Measurements from ENCODE around the gene PABPN1L.
A peak's percentile ranks its signal among the peaks of the same experiment; 100 is the strongest.

The PABPN1L gene

DNA sequence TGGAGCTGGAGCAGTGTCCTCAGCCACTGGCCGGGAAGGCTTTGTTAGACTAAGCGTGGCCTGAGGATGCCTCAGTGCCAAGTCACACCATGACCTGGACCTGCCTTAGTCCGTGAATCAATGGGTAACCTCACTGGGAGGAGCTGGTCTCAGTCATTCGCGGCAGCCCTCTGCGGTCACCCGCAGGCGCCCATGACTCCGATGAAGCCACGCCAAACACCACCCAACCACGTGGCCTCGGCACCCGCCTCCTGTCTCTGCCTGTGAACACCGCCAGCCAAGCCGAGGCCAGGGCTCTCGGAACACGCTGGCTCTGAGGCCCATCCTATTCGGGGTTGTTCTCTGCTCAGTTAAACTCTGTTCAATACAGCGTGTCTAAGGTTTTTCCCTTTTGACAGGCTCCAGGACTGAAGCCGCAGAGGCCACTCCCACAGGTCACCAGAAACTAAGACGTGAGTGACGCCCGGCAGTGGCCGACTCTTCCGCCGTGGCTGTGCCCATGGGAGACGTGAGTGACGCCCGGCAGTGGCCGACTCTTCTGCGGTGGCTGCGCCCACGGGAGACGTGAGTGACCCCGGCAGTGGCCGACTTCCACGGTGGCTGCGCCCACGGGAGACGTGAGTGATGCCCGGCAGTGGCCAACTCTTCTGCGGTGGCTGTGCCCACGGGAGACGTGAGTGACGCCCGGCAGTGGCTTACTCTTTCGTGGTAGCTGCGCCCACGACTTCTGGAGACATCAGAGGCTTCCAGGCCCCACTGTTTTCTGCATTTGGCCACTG, 16.8 kb upstream of the PABPN1L start:
- no peak for DNase-seq

DNA sequence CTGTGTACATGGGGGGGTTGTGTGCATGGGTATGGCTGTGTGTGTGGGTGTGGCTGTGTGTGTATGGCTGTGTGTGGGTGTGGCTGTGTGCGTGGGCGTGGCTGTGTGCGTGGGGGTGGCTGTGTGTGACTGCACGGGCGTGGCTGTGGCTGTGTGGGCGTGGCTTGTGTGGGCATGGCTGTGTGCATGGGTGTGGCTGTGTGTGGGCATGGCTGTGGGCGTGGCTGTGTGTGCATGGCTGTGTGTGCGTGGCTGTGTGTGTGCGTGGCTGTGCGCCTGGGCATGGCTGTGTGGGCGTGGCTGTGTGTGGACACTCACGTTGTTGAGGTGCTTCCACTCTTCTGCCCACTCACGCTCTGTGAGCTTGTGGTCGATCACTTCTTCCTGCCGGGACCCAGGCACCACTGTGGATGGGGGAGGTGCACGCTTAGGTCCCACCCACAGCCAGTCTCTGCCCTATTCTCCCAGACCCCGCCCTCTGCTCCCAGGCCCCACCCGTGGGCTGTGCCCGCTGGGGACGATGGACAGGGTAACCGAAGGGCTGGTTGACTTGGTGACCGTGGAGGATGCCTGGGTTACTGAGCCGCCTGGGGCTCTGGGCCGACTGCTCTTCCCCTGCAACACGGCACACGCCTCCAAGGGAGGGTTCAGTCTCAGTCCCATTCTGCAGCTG, 16.0 kb upstream of the PABPN1L start:
- DNase-seq: no peak

DNA sequence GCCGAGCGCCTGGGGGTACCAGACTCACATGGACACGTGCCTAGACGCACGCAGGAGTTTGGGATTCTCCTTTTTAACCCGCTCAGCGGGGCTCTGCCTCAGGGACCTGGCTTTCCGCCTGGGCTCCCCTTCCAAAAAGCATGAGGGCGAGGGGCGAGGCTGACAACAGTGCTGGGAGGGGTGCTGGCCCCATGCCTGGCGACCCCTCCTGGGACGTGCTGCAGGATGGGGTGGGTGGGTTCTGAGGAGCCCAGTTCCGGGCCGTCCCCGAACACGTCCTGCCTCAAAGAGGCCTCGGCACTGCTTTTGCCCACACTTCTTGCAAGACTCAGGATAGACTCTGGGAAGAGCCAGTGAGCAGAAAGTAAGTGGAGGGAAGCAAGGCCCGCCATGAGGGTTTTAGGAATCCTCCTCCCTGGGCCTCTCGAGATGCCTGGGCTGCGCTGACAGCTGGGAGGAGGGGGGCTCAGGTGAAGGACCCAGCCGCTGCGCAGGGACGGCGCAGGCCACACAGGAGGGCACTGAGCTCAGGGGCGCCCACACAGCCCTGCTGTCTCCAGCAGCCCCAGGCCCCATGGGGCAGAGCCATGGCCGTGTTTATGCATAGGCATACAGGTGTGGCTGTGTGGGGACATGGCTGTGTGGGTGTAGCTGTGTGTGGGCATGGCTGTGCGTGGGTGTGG, 15.4 kb upstream of the PABPN1L start:
- DNase-seq: no peak

DNA sequence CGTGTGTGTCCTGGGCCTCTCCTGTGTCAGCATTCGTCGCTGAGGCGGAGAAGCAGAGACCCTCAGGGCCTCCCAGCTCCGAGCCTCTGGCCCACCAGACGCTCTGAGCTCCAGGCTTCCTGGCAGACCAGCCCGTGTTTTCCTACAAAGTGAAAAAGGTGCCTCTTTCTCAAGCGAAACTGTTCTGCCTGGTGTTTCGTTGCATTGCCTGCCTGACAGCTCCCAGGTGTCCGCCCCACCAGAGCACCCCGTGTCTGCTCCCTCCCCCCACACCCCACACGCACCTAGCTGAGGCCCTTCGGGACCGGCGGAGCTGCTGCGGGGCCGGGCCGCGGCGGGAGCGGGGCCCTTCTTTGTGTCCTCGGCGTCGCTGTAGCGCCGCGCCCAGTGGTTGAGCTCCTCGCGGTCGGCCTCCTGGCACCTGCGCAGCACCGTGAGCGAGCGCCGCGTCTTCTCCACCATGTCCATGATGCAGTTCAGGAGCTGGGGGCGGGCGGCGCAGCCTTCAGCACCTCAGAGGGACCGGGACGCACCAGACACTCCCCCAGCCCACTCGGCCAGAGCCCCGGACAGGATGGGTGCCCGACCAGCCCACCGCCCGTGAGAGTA, 14.7 kb upstream of the PABPN1L start:
- no peak for DNase-seq

DNA sequence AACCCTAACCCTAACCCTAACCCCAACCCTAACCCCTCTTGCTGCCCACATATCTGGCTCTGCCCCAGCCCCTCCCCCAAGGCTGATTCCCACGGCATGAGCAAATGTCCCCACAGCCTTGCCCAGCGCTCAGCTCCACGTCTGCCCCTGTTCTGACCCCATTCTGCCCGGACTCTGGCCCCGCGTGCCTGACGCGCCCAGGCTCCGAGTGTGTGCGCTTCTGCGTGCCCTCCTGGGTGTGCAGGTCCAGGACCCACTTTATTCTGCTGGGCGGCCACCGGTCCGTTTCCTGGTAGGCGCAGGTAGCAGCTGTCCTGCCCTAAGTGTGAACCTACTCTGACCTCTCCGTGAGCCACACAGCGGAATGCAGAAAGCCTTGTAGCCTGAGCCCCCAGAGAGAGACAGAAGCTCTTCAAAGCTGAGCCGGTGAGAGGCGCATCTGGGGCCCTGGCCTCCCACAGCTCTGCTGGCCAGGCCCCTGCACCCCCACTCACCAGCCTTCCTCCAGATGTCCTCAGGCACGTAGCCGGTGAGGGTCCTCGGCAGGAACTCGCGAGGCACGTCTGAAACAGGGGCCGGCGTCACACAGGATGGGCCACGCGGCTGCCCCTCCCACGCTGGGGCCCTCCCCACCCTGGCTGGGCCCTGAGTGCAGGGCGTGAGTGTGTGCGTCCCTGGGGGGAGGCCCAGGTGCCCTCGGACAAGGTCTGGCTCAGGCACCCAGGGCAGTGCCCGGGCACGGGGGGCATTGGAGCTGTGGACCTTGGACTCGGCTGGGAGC, 14.0 kb upstream of the PABPN1L start:
- DNase-seq: no peak

DNA sequence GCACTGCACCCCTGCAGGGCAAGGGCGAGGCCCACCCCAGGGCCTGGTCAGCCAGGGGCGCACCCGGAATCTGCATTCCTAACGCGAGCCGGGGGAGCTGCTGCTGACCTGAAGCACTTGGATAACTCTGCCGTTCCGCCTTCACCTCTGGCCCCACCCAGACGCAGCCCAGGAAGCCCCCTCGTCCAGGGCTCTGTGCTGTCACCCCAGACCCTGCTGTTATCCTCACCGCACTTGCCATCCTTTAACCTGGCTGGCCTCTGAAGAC, 13.3 kb upstream of the PABPN1L start:
- no peak for DNase-seq

DNA sequence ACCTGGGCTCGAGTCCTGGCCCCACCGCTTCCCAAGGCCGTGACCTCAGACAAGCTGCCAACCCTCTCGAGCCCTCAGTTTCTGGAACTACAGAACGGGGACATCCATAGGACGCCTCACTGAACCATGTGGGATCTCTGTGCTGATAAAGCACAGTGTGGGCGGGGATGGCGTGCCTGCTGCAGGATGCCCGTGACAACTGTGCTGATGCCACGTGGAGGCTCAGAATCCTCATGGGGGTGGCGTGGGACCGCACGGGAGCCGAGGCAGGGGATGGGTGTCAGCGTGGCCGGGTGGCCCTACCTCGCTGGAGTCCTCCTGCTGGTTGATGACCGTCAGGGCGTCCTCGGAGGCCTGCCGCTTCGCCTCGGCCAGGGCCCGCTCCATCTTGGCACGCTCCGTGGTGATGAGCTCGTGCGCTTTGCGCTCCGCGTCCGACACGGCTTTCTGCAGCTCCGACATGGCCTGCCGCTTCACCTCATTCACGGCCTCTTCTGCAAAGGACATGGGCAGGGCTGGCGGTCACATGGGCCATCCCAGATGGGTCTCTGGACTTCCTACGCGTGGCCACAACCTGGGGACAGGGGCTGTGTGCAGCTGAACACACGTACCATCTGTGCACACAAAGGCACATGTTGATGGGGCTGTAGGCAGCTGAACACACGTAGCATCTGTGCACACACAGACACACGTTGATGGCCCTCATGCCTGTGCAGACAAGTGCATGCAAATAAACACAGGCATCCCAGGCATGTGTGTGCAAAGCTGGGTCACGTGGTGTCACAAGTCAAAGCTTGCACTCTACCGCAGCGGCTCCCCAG, 12.7 kb upstream of the PABPN1L start:
- no peak for DNase-seq

DNA sequence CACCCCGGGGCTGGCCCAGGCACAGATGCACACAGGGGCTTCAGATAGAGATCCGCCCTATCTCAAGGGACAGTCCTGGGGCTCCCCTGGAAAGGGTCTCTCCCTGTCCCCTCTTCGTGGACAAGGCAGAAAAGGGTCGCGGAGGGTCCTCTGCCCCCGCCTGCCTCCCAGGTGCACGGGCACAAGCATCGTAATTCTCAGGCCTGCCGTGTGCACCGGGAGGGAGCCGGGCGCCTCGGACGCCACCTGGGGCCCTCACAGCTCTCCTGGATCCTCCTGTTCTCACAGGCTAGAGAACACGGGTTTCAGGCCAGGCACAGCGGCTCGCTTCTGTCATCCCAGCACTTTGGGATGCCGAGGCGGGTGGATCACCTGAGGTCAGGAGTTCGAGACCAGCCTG, 11.9 kb upstream of the PABPN1L start:
- DNase-seq: no peak

DNA sequence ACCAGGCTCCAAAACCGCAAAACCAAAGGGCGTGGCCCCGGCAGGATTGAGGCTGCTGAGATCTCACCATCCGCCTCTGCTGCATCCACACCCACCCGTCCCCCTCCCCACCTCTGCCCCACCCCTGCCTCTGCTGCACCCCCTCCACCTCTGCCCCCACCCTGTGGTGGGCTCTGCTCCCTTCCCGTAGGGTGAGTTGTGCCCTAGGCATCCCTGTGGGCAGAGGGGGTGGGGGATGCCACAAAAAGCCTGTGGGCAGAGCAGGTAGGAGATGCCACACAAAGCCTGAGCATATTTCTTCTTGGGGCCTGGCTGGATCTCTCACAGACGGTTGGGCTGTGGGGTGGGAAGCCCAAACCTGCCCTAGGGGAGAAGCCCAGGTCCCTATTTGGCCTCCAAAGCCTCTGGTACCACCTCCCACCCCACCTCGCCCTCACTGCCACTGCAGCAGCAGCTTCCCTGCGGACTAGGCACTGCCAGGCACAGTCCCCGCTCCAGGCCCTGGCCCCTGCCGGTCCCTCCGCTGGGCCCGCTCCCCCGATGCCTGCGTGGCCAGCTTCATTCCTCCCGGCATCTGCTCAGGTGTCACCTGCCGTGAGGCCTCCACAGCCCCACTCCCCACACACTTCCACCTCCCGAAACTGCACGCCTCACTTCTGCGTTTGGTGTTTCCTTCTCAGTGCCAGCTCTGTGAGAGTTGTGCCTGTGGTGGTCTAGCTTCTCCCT, 11.3 kb upstream of the PABPN1L start:
- DNase-seq: no peak

DNA sequence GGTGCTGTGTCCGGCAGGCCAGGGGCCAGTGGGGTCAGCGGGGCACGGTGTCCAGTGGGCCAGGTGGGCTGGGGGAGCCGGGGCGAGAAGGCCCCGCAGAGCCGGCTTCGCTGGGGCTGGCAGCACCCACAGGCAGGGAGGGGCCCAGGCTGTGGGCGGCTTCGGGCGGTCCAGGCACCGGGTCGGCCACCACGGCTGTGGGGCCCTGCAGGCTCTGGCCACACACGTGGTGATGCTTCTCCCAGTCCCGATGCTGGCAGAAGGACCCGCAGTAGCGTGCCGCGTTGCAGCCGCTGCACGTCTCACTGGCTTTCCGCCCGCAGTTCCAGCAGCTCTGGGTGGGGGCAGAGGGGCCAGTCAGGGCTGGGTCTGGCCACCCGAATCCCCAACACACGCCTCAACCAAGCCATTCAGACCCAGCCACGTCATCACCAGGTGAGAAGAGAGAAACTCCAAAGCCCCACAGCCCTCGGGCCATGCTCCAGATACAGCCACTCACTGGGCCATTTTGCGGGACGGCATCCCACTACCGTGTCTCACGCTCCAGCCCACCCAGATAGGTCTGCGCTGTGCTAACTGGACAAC, 10.6 kb upstream of the PABPN1L start:
- DNase-seq: no peak

DNA sequence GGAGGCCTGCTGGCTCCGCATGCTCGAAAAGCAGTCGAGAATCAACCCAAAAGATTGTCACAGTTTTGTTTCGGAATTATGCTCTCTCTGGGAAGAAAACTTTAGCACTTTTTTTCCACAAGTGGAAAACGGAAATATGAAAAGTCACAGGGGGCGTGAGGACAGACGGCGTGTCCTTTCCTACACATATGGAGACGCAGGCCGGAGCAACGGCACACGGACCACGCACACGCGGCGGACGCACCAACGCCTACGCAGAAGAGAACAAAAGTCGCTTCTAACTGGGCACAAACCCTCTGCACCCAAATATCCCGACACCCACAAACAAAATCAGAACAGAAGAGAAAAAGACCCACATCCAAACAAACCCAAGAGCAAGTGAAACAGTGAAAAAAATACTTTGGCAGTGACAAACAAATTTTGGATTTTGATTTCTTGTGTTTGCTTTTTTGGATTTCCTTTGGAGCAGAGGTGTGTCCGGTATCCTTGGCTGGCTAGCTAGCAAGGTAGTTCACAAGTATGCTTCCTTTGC, 9.3 kb upstream of the PABPN1L start:
- DNase-seq: no peak

DNA sequence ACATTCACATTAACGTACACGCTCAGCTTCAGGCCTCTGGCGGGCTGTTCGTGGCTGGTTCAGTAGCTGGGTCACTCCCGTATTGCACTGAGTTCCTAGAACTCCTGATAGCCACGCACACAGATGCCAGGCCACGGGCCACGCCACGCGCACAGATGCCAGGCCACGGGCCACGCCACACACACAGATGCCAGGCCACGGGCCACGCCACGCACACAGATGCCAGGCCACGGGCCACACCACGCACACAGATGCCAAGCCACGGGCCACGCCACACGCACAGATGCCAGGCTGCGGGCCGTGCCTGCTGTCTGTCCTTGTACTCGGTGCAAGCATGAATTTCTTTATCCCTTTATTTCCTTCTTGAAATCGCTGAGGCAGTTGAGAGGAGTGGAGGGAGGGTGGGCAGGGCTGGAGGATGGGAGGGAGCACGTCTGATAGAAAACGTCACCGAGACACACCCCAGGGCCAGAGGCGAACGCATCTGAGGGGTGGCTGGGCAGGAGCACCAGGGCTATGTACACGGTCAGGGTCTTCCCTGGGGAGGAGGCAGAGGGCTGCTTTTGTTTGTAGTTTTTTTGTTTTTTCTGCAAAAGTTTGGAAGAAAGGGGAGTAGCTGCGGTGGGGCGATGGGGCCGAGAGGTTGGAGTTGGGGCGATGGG, 8.6 kb upstream of the PABPN1L start:
- no peak for DNase-seq

DNA sequence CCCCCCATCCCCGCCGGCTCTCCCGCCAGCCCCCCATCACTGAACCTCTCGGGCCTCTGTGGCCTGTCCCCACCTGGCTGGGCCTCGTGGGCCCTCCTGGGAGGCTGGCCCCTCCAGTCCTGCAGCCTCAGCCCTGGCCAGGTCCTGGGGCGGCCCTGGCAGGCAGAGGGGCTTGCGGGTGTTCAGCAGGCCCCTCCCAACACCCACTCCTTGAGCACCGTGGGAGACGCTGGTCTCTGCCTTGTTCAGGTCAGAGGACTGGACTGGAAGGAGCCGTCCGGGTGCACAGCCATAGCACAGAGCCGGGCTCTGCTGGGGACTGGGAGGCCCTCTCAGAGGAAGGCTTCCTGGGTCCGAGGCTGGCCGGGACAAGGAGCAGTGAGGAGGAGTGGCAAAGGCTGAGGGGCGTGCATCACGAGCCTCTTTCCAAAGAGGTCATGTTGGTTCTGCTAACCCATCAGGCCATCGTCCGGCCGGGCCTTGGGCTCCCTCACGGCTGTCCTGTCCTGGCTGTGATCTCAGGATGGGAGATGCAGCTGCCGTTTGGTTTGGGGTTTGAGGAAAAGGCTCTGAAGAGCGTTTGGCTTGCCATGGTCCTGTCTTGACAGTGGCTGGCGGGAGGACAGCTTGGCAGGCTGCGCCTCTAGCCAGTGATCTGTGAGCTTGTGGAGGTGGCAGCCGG, 6.3 kb upstream of the PABPN1L start:
- no peak for DNase-seq

DNA sequence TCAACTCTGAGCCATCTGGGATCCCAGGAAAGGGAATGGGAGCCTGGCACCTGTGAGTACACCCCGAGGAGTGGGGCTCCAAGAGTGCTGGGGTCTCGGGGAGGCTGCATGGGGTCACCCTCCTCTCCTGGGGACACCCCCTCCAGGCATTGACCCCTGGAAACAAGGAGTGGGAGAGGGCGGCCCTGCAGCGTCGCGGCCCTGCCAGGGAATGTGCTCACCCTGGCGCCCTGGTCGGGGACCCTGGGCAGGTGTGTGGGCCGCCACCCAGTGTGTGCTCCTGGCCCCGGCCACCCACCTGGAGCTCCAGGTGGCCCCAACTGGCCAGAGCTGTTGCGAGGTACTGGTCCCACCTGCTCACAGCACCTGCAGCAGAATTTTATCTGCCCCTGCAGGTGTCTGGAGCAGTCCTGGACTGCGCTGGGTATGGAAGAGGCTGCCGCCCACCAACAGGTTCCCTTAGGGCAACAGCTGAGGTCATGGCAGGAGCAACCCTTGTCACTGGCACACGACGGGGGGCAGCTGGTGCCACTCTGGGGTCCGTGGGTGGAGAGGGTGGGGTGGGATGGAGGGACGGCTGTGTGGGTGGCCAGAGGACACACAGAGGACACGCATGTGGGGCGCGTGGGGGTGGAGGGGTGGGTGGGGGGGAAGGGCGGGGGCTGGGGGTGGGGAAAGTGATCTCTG, 5.4 kb upstream of the PABPN1L start:
- DNase-seq: no peak

DNA sequence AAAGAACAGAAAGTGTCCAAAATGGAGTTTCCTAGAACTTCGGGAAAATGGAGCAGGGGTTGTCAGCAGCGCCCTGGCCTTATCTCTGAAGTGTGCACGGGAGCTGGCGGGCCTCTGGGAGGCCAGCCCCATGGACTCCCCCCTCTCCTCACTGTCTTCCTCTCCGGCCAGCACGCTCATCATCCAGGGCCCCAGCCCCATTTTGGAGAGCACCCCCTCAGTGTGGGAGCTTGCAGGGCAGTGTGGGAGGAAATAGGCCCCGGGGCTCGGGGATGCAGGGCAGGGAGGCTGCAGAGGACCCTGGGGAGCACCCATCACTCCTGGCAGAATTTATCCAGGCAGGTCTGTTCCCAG, 4.9 kb upstream of the PABPN1L start:
- no peak for DNase-seq

DNA sequence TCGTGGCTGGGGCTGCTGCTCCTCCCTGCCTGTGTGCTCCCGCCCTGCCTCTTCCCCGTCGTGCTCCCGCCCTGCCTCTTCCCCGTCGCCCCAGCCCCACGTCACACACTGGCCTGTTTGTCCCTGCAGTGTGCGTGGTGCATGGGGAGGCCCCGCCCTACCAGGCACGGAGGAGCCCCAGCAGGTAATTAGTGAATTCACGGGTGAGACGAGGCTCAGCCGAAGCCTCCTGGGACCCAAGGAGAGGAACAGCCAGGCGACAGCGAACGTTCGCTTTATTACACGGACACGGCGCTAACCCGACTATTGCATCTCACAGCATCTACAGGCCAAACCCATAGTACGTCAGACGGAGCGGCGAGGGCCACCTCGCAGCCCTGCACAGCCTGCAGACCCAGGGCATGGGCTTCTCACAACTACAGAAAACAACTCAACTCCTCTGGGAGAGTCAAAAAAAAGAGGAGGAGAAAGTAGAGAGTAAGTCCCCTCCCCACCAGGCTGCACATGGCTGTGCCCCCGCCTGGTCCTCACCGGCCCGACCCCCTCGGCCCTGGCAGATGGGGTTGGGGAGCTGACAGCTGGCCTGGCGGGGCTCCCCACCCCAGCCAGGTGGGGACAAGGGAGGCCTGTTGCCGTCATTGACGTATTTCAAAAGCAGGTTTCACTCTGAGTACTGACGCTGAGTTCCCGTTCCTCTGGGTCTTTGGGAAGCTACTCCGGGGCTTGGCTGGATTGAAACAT, 4.3 kb upstream of the PABPN1L start:
- DNase-seq: peak; percentile 18

DNA sequence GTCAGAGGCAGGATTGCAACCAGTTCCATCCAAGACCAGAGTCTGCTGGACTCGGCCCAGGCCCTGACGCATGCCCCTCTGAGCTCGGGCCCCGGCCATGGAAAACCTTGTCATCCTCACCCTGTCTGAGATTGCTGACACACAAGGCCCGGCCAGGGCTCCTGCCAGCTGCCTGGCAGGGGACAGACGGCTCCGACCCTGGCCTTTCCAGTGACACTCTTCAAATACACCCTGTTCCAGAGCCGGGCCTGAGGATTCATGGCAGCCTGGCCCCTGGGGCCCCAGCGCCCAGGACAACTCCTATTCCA, 3.2 kb upstream of the PABPN1L start:
- DNase-seq: no peak

DNA sequence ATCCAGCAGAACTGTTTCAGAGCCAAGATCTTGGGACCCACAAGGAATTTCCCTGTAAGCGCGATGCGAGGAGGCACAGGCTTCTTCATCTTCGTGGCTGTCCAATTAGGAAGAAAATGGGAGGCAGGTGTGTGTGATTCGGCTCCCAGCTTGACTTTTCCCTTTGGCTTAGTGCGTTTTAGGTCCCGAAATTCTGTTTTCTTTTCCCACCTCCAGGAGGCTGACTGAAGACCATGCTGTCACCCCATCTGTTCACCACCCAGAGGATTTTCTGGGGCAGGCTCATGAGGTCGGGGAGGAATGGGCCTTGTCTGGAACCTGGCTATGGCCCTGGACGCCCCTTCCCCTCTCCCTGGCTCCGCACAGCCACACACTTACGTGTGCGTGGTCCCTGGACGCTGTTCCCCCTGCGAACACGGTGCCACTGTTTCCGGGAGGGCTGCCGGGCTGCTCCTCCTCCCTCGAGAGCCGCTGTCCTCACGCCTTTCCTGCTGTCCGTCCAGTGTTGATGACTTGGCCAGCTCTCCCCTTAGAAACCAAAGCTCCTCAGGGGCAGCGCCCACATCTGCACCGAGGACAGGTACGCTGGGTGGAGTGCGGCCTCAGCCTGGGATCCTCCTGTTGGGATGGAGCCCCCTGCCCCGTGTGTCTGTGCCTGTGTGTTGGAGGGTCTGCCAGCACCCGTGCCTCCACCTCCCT, 2.7 kb upstream of the PABPN1L start:
- DNase-seq: no peak

All from CD4-positive, alpha-beta T cell treated with Interleukin-17A for 4 hours (primary cell).